CD4-positive, alpha-beta T cell treated with Interleukin-4 for 1 hour (primary cell): ENCODE data around the gene CNTNAP2.

Experiments used
- DNase-seq, 2 donors: peaks; one replicate each; pipeline ENCODE4 v3.0.0-alpha.2; 2020 to 2022

Gene CNTNAP2

DNA sequence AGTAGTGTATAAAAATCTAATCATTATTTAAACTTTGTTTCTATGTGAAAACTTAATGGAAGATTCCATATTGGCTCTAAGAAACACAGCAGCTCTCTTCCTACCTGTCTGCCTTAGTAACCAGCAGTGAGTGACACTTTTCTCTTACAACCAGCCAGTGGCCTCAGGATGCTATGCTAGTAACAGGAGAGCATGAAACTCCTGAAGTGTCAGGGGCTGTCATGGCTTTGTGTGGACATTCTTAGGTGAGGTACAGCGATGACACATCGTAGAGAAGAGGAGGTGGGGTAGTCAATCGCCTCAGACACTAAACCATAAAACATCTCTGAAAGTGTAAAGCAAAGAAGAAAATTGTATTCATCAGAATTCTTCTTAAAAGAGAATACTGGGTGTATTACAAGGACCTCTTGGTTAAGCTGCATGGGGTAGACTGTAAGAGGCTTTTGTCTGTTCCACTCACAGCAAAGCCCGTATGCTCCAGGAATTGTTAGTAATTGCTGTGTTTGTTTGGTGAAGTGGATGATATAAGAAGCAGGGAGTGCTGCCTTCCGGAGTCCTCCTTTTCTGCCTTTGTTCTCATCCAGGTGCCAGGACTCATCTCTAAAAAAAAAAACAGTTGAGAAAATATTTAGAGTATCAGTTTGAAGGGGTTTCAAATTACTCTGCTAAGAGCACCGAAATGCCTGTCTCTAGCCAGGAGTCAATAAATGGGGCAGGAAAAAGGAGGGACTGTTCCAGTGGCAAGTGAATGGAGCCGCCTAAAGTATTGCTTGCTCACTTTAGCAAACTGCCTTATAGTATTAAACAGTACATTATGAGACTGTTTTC, 518.8 kb downstream of the CNTNAP2 start:
- no peak for DNase-seq

DNA sequence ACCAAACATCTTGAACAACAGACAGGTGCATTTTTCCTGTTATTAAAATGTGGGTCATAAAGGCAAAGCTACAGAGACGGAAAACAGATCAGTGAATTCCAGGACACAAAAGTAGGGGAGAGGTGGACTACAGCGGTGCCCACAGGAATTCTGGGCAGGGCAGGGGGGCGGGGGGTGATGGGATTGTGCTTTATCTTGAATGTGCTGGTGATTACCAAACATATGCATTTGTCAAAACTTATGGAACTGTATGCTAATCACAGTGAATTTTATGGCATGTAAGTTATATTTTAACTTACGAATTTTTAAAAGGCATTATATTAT, 519.4 kb downstream of the CNTNAP2 start:
- no peak for DNase-seq

DNA sequence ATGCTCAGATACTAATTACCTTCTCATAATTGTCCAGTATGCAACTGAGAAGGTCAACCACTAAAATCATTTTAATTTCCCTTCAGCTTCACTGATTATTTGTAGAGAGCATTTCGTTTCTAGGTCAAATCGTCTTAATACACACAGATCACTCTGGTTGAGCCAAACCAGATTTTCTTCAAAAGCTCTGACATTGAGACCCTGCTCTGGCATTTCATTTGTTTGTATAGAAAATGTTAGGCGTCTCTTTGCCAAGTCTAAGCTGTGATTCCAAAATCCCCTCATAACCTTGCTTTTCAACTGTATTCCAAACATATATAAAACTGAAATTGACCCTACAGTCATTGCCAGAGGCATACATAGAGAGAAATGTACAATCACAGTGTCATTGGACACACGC, 520.0 kb downstream of the CNTNAP2 start:
- no peak for DNase-seq

DNA sequence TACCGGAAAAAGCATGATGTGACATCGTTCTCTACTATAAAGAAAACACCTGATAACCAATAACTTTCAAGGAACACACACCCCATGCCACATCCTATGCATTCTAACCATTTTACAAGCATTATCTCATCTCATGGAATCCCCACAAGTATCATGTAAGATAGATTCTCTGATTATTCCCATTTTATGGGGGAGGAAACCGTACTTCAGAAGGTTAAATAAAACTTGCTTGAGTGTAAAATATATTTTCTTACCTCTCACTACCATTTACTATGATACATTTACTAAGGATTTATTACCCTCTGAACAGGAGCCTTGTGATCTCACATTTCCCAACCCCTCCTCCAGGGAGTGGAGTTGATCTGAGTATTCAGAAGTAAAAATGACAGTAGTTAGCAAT, 522.7 kb downstream of the CNTNAP2 start:
- DNase-seq, result no peak

DNA sequence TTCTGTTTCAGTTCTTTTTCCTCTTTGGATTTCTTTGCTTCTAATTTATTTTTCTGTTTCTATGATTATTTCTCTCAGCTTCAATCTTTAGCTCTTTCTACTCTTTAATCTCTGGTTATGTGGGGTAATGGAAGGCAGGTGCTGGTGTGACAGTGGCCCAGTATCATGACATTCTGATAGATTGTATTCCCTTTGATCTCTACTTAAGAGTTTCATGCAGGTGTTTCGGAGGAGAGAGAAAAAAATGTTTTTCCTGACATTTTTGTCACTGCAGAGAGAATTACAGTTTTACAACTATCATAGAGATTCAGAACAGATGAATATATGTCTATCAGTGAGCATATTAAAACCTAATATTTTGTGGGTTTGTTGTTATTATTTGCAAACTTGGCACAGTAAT, 524.9 kb downstream of the CNTNAP2 start:
- no peak for DNase-seq

DNA sequence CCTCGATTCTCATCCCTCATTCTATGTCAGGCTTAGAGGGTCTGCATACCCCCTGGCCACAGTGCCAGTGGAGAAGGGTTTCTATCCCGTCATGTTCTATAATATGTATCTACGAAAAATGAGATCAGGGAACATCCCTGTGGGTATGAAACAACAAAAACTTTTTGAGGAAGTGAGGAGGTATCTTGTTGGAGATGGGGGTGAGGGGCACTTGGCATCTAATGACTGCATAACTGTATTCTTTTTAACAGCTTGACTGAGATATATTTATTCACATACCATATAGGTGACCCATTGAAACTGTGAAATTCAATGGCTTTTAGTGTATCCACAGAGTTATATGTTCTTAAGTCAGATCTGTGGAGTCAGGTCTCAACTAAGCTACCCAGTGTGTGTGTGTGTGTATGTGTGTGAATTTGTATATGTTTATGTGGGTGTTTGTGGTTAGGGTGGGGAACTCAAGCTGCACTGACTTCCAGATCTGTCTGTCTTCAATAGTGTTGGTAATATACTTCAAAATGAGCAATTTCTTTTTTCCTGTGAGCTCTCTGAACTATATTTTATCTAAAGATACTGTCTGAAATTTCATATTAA, 528.9 kb downstream of the CNTNAP2 start:
- no peak for DNase-seq

DNA sequence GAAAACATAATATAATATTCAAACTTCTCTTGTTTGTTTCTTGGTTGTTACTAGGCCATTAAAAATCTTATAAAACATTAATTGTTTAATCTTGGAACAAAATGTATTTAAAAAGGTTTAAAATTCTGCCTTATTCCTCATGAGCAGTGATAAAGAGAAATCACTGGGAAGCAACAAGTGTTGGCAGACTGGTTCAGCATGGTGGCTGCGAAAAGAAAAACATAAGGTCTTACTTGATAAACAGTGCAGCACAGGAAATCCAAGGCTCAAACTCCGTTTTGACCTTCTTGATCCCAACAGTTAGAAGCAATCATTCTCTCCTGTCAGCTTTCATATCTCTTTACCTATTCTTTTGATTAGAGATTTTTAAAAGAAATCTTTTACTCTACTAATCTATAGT, 530.8 kb downstream of the CNTNAP2 start:
- DNase-seq, result no peak

DNA sequence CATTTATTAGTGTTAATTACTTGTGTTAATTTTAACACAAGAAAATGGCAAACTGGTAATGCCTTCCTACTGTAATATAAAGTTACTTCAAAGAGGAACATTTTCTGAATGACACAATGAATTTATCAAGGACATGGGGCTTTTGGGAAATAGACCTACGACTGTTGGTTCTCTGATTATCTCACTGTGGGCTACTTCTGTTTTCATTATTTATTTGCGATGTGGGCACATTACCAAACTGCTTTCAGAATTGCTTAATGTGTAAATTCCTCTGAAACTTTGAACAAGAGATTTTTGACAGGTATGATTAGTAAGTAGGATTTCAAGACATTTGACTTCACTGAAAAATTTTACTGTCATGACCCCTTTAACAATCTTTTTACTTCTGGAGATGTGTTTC, 535.6 kb downstream of the CNTNAP2 start:
- DNase-seq, result no peak

DNA sequence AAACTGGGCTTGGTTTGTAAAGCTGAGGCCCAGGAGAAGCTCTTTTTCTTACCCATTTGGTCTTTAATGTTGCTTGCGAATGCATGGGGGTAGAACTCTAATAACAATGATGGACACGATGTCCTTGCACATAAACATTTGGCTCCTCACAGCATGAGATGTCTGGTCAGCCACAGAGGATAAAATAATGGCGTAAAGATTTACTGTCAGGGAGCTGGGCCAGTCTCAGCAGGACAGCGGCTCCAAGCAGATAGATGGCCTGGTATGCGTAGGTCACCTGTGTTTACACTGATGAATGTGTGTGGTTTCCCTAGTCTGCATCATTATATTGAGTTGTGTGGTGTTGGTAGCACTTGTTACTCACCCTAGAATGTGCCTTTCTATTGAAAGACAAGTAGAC, 537.4 kb downstream of the CNTNAP2 start:
- no peak for DNase-seq

DNA sequence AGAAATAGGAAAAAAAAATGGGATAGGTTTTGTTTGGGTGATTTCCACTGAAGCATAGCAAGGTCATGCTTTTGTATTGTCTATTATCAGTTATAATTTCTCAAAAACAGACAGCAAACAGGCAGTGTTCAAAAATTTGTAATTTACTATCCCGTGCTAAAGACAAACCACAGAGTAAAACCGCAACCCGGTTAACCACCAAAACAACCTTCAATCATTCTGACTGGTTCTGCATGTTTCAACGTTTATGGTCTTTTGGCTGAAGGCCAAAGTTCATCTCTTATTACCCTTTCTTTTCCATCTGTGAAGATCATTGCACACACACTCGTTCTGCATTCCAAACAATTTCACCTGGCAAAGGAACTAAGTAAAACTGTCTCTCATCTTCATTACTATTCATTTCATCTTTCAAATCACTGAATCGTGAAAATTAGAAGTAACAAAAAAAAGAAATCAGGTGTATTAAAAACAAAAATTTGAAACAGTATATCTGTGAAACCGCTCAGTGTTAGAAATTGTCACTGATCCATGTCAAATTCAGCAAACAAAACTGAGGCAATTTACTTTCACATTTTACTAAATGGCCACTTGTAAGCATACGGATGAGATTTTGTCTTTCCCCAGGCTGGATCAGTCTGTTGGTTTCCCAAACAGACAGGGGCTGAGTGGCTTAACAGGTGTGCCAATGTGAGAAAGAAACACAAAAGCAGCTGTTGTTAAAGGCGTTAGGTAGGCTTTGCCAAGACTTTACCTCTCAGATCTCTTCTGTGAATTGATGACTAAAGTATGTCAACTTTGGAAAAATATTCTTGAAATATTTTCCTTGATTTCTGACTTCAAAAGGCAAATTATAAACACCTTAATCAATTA, 539.6 kb downstream of the CNTNAP2 start:
- DNase-seq, result no peak

DNA sequence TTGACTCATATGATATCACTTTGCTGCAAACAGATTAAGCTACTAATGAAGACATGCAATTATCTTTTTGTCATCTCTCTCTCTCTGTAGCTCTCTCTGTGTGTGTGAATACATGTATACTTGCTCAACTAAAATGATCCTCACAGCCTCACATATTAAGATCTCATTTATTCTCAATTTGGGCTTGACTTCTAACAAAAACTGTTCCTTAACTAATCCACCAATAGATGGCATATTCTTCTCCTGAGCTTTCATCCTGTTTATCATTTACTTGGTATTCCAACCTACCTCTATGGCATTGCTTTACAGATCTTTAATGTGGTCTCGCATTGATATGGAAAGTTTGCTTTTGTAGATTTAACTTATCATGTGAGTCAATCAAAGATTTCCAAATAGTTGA, 540.4 kb downstream of the CNTNAP2 start:
- no peak for DNase-seq

DNA sequence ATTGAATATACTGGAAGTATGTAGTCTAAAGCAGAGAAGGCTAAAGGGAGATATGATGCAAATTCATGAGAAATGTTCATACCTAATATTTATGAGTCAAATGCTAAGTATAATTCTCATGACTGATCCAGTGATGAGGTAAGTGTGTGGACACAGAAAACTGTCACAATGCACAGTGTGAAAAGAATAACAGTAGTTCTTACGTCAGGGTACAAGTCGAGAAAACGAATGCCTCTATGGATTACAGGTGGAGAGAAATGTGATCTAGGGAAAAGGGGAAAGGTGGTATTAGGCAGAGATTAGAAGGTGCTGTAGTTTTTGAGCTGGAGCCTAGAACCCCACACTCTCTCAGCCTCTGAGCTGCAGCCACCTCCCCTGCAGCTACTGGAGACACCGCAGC, 542.0 kb downstream of the CNTNAP2 start:
- DNase-seq, result no peak

DNA sequence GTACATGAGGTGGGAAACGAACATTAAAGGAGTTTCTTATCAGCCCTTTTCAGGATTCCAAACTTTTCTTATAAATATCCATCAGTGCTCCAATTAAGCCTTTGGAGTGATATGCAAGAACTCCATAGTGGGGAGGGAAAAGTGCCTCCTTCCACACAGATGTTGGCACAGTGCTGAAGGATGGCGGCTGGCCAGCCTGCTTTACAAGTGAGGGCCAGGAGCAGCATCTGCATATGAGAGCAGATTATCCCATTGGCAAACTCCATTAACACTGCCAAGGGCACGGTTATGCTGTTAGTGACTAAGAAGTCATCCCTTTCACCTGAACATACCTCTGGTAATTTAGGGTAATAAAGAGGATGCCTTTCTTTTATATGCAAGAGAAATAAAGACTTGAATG, 543.1 kb downstream of the CNTNAP2 start:
- DNase-seq, result no peak

DNA sequence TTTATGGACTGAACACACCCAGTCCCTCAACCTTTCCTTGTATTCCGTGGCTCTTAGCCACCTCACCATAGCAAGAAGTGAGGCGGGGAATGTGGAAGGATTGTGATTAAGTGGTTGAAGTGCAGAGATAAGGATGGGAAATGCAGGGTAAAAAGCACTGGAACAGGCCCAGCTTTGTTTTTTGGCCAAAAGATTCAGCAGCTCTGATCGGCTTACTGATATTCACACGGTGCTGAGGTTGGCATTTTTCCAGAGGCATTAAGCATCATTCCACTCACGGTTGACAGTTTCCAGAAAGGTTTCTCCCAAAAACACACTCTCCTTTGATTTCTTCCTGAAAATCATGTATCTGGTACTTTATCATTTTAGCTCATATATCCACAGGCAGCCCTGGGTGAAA, 544.2 kb downstream of the CNTNAP2 start:
- DNase-seq, result no peak

DNA sequence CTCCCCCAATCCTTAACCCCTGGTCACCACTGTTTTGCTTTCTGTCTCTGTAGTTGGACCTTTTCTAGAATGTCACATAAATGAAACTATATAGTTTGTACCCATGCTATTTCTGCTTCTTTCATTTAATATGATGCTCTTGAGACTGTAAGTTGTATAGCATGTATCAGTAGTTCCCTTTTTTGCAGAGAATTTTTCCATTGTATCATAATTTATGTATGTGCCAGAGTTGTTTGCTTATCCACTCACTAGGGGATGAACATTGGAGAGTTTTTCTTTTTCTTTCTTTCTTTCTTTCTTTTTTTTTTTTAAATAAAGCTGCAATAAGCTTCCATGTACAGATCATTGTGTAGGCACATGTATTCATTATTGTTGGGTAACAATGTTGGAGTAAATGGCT, 544.8 kb downstream of the CNTNAP2 start:
- DNase-seq, result no peak

DNA sequence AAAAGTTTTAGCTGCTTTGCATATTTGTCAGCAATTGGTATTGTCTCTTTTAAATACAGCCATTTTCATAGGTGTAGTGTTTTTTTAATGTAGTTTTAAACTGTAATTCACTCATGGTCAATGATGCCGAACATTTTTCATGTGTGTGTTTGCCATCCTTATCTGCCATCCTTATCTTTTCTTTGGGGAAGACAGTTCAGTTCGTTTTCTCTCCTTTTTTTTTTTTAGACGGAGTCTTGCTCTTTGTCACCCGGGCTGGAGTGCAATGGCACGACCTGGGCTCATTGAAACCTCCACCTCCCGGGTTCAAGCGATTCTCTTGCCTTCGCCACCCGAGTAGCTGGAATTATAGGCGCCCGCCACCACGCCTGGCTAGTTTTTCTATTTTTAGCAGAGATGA, 545.3 kb downstream of the CNTNAP2 start:
- no peak for DNase-seq

DNA sequence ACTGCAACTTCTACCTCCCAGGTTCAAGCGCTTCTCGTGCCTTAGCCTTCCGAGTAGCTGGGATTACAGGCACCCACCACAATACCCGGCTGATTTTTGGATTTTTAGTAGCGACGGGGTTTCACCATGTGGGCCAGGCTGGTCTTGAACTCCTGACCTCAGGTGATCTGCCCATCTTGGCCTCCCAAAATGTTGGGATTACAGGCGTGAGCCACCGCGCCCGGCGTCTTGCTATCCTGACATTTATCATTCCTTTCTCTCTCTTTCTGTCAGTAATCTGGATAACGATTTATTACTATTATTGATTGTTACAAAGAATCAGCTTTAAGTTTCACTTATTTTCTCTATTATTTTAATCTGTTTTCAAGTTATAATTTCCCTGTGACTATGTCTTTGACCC, 548.4 kb downstream of the CNTNAP2 start:
- DNase-seq, result no peak

DNA sequence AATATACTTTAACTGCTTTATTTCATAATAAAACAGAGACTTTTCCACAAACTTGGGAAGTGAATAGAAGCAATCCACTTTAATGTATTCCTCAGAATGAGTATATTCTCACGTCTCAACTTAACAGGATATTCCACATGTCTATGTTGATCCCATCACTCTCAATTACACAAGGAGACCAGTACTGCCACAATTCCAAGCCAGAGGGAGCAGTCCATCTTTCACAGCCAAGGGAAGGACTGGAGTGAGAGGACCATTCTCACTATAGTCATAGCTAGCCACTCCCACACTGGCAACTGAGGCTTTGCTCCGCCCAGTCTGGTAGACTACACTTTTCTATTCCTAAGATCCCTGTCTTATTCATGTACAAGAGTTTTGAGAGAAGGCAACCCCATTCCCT, 553.9 kb downstream of the CNTNAP2 start:
- no peak for DNase-seq

DNA sequence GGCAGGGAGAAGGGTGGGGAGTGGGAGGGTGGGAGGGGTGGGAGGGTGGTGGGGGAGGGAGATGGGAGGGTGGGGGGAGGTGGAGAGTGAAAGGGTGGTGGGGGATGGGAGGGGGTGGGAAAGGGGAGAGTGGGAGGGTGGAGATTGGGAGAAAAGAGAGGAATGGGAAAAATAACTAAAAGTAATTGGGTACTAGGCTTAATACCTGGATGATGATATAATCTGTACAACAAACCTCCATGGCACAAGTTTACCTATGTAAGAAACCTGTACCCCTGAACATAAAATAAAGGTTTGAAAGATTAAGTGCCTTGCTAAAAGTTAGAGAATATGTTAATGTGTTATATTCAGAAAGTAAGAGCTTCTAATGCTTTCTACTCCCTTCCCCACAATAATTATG, 564.9 kb downstream of the CNTNAP2 start:
- DNase-seq, result no peak

DNA sequence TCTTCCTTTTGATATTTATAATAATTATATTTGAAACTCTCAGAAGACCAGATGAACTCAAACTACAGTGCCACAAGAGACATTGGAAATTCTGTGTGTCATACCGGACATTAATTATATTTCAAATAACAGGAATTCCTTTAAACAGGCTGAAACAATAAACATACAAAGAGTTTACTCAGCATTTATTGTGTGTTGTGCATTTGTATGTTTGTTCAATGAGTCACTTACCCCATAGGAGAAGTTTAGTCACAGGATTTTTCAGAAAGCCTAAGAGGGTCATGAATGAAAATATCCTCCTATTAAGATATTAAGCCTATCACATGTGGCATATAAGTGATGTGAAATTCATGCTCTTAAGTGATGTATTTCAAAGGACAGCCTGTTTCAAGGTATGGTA, 566.8 kb downstream of the CNTNAP2 start:
- DNase-seq, result no peak

DNA sequence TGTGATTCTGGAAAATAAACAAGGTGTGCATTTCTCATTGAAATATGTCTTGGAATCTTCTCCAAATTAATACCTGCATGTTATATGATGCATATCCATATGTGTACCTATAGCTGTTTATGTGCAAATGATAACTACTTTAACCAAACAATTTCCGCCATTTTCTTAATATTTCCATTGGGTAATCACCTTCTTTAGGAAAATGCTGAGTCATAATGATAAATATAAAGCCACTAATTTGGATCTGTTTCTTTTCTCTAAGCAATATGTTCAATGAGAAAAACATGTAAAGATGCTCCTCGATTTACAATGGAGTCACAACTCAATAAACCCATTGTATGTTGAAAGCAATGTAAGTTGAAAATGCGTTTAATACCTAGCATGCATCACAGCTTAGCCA, 574.4 kb downstream of the CNTNAP2 start:
- no peak for DNase-seq

DNA sequence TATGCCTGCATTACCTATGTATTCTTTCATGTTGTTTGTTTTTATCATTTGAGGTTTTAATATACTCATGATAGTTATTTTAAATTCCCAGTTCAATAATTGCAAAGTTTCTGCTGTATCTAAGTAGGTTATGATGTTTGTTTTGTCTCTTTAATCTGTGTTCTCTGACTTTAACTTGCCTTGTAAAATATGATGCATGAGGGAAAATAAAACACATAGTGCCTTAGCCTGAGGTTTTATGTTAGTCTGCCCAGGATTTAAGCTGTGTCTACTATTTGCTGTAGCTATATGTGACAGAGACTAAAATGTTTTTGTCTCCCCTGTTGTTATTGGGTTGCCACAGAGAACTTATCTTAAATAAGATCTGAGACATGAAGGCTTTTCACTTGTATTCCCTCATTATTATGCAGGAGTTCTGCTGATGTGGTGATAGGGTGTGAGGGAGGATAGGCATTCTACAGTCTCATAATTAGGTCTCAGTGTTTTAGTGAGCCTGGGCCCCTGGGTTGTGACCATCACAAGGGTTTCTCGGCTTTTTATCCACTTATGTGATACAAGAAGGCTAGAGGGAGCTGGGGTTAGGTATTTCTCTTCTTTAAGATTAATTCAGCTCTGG, 582.5 kb downstream of the CNTNAP2 start:
- no peak for DNase-seq

DNA sequence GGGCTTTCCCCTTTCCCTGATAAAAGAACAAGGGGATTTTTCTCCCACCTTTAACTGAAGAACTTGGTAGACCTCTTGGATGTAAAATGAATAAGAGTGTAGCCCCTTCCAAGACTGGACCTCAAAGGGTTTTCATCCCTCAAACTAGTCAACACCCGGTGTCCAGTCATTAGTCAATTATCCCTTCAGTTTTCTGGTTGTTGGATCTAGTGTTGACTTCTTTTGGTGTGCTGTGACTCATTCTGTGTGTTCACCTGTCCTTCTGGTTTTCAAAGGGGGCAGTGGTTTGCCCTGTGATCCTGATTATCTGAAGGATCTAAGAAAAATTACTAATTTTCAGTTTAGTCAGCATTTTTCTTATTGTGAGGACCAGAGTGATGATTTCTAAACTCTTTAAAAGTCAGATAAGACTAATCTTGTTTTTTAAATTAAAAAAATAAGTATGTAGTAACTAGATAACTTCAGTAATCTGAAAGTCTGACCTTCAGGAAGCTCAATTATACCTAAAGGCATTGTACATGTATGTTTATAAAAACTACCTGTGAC, 583.5 kb downstream of the CNTNAP2 start:
- DNase-seq, result no peak
